HEK293 (cell line): ENCODE results near the gene ARL16.

Experiments used
- CTCF ChIA-PET: fragments of 350-600 bp; formaldehyde crosslinking; extraction: SDS; loops from one replicate; lab custom pipeline; 2021; ENCODE audit warnings: antibody characterized with exemption; lab: Yijun Ruan, JAX
- POLR2A ChIA-PET: fragments of 300-600 bp; formaldehyde crosslinking; extraction: SDS; loops from one replicate; lab custom pipeline; 2020; ENCODE audit warnings: antibody characterized with exemption, inconsistent platforms; lab: Yijun Ruan, JAX
- H3K27ac ChIP-seq: fragments of 200-500 bp; sonication (Bioruptor generic); 2 replicates; pipeline ENCODE4 v1.5.1; 2014; ENCODE audit warnings: low read depth, low read length, control low read depth, inconsistent platforms; ENCODE audit errors: extremely low read depth
- H3K36me3 ChIP-seq, 2 experiments: fragments of 200-500 bp in 1 of 2; sonication (Bioruptor generic) in 1 of 2; 1 replicate in 1 of 2; 2 replicates in 1 of 2; pipeline ENCODE4 v1.5.1; 2014 to 2017; ENCODE audit warnings: inconsistent platforms in 2 of 2, low read length in 2 of 2; ENCODE audit not compliant: control insufficient read depth in 2 of 2, insufficient read depth in 1 of 2
- H3K4me1 ChIP-seq: fragments of 200-500 bp; sonication (Bioruptor generic); 2 replicates; pipeline ENCODE4 v1.5.1; 2014; ENCODE audit warnings: mild to moderate bottlenecking, low read length, inconsistent platforms; ENCODE audit not compliant: control insufficient read depth, insufficient read depth
- H3K4me3 ChIP-seq: 2 replicates; pipeline ENCODE4 v1.5.1; 2011; ENCODE audit warnings: low read depth, mild to moderate bottlenecking, control low read depth, low read length, moderate library complexity
- H3K9me3 ChIP-seq: fragments of 200-500 bp; sonication (Bioruptor generic); 2 replicates; pipeline ENCODE4 v1.5.1; 2014; ENCODE audit warnings: low read depth, low read length, inconsistent platforms; ENCODE audit not compliant: control insufficient read depth, insufficient read depth
- SETDB1 ChIP-seq: IDR thresholded peaks from one replicate; pipeline ENCODE4 v1.6.1; 2017; ENCODE audit warnings: mild to moderate bottlenecking, low read length, moderate library complexity, mixed read lengths; ENCODE audit not compliant: insufficient read length
- WT1 ChIP-seq: fragments of 450-650 bp; formaldehyde crosslinking; IDR thresholded peaks from 2 replicates; pipeline ENCODE4 v1.5.1; 2016; ENCODE audit warnings: missing biosample characterization, missing genetic modification characterization
- YY1 ChIP-seq: fragments of 450-650 bp; formaldehyde crosslinking; IDR thresholded peaks from 2 replicates; pipeline ENCODE4 v1.5.1; 2018; ENCODE audit warnings: missing biosample characterization, missing genetic modification characterization
- ZFP3 ChIP-seq: fragments of 450-650 bp; formaldehyde crosslinking; IDR thresholded peaks from 2 replicates; pipeline ENCODE4 v1.5.1; 2016; ENCODE audit warnings: low read depth, missing biosample characterization, missing genetic modification characterization
- ZIC2 ChIP-seq: fragments of 450-650 bp; formaldehyde crosslinking; IDR thresholded peaks from 2 replicates; pipeline ENCODE4 v1.5.1; 2016; ENCODE audit warnings: missing biosample characterization, missing genetic modification characterization
- ZNF155 ChIP-seq: fragments of 450-650 bp; formaldehyde crosslinking; IDR thresholded peaks from 2 replicates; pipeline ENCODE4 v1.5.1; 2016; ENCODE audit warnings: missing biosample characterization, missing genetic modification characterization
- ZNF341 ChIP-seq: fragments of 450-650 bp; formaldehyde crosslinking; IDR thresholded peaks from 2 replicates; pipeline ENCODE4; 2016; ENCODE audit warnings: low read depth, missing biosample characterization, missing genetic modification characterization
- ZNF623 ChIP-seq: fragments of 450-650 bp; formaldehyde crosslinking; IDR thresholded peaks from 2 replicates; pipeline ENCODE4 v1.5.1; 2016; ENCODE audit warnings: missing biosample characterization, missing genetic modification characterization
- ZNF785 ChIP-seq: fragments of 450-650 bp; formaldehyde crosslinking; IDR thresholded peaks from 2 replicates; pipeline ENCODE4 v1.5.1; 2016; ENCODE audit warnings: missing biosample characterization, missing genetic modification characterization
- TF ChIP-seq, protein P1 (sequence below): fragments of 450-650 bp; formaldehyde crosslinking; conservative IDR thresholded peaks from 2 replicates; pipeline ENCODE4 v1.5.1; 2016; ENCODE audit warnings: low read depth, missing biosample characterization, missing genetic modification characterization
- TF ChIP-seq, protein P2 (sequence below): fragments of 450-650 bp; formaldehyde crosslinking; IDR thresholded peaks from 2 replicates; pipeline ENCODE4 v1.5.1; 2016; ENCODE audit warnings: missing biosample characterization, missing genetic modification characterization
- TF ChIP-seq, protein P3 (sequence below): fragments of 450-650 bp; formaldehyde crosslinking; IDR thresholded peaks from 2 replicates; pipeline ENCODE4 v1.5.1; 2016; ENCODE audit warnings: missing biosample characterization, missing genetic modification characterization

Gene ARL16

DNA sequence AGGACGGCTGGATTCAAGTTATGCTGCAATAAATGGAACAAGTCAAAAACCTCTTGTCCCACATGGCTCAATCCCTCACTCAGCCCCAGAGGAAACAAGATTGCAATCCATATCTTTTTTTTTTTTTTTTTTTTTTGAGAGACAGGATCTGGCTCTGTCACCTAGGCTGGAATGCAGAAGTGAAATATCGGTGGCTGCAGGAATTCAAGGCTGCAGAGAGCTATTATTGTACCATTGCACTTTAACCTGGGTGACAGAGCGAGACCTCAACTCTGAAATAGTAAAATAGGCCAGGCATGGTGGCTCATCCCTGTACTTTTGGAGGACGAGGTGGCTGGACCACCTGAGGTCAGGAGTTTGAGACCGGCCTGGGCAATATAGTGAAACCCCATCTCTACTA lies 24.6 kb downstream of the ARL16 start:
- H3K27ac ChIP-seq = no peak overlapping the region
- ChIA-PET POLR2A (interaction anchor here (0.7 to 1.6 kb wide), 3 partner anchors 8 to 378 kb away, joined by 4 to 8 read pairs (median 5); partner anchors contain the start of genes CCDC137, DCXR and OXLD1), CTCF (no interaction called here)
- H3K4me1 ChIP-seq = no peaks in the 10 kb centered on the region
- TF ChIP-seq ZNF155 (tag by site-specific recombination) (no peak), SETDB1 (no peak), WT1 (tag by site-specific recombination) (no peak), ZNF785 (tag by site-specific recombination) (no peak), YY1 (no peak)
- TF ChIP-seq, protein P1, sequence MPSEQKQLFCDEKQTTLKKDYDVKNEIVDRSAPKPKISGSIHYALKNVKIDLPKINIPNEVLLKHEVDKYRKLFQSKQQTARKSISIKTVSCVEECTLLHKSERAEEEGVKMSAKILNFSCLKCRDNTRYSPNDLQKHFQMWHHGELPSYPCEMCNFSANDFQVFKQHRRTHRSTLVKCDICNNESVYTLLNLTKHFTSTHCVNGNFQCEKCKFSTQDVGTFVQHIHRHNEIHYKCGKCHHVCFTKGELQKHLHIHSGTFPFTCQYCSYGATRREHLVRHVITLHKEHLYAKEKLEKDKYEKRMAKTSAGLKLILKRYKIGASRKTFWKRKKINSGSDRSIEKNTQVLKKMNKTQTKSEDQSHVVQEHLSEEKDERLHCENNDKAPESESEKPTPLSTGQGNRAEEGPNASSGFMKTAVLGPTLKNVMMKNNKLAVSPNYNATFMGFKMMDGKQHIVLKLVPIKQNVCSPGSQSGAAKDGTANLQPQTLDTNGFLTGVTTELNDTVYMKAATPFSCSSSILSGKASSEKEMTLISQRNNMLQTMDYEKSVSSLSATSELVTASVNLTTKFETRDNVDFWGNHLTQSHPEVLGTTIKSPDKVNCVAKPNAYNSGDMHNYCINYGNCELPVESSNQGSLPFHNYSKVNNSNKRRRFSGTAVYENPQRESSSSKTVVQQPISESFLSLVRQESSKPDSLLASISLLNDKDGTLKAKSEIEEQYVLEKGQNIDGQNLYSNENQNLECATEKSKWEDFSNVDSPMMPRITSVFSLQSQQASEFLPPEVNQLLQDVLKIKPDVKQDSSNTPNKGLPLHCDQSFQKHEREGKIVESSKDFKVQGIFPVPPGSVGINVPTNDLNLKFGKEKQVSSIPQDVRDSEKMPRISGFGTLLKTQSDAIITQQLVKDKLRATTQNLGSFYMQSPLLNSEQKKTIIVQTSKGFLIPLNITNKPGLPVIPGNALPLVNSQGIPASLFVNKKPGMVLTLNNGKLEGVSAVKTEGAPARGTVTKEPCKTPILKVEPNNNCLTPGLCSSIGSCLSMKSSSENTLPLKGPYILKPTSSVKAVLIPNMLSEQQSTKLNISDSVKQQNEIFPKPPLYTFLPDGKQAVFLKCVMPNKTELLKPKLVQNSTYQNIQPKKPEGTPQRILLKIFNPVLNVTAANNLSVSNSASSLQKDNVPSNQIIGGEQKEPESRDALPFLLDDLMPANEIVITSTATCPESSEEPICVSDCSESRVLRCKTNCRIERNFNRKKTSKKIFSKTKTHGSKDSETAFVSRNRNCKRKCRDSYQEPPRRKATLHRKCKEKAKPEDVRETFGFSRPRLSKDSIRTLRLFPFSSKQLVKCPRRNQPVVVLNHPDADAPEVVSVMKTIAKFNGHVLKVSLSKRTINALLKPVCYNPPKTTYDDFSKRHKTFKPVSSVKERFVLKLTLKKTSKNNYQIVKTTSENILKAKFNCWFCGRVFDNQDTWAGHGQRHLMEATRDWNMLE (tag by site-specific recombination) = no peak
- no peak overlapping the region for H3K4me3 ChIP-seq
- H3K9me3 ChIP-seq = no peaks in the 10 kb centered on the region
- H3K36me3 ChIP-seq = peaks cover 0 to under 1% of the 10 kb centered on the region in 2 experiments; a peak in 2 of 3 replicates

DNA sequence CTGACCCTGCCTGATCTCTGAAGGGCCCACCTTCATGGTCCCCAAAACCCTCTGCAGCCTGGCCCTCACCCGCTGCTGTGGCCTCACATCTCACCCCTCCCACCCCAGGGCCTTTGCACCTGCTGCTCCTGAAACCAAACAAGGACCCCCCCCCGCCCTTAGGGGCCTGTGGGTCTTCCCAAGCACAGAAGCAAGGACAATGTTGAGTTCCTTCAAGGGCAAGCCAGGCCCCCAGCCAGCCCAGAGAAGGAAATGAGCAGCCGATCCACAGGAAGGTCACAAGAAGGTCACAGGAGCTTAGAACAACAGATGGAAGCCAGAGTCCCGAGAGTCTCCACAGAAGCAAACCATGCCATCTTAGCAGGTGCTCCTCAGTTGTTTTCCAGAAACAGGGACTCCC lies 26.8 kb downstream of the ARL16 start:
- no peaks in the 10 kb centered on the region for H3K9me3 ChIP-seq
- H3K27ac ChIP-seq = no peak overlapping the region
- CTCF ChIA-PET = no interaction called here
- TF ChIP-seq ZFP3 (tag by site-specific recombination) (no peak), ZNF623 (tag by site-specific recombination) (peak; percentile 97)
- TF ChIP-seq, protein P2, sequence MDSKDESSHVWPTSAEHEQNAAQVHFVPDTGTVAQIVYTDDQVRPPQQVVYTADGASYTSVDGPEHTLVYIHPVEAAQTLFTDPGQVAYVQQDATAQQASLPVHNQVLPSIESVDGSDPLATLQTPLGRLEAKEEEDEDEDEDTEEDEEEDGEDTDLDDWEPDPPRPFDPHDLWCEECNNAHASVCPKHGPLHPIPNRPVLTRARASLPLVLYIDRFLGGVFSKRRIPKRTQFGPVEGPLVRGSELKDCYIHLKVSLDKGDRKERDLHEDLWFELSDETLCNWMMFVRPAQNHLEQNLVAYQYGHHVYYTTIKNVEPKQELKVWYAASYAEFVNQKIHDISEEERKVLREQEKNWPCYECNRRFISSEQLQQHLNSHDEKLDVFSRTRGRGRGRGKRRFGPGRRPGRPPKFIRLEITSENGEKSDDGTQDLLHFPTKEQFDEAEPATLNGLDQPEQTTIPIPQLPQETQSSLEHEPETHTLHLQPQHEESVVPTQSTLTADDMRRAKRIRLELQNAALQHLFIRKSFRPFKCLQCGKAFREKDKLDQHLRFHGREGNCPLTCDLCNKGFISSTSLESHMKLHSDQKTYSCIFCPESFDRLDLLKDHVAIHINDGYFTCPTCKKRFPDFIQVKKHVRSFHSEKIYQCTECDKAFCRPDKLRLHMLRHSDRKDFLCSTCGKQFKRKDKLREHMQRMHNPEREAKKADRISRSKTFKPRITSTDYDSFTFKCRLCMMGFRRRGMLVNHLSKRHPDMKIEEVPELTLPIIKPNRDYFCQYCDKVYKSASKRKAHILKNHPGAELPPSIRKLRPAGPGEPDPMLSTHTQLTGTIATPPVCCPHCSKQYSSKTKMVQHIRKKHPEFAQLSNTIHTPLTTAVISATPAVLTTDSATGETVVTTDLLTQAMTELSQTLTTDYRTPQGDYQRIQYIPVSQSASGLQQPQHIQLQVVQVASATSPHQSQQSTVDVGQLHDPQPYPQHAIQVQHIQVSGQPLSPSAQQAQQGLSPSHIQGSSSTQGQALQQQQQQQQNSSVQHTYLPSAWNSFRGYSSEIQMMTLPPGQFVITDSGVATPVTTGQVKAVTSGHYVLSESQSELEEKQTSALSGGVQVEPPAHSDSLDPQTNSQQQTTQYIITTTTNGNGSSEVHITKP = 0 out of 2 replicates have a peak, but pooled peaks have one; percentile 26
- TF ChIP-seq, all 188 proteins: peak for 2
- Histone ChIP-seq H3K4me3 (no peak overlapping the region), H3K4me1 (no peaks in the 10 kb centered on the region), H3K36me3 (no peaks in the 10 kb centered on the region; a peak in 1 of 3 replicates)
- POLR2A ChIA-PET = interaction anchor here (0.6 kb wide), 2 partner anchors 19 to 69 kb away, joined by 3 read pairs; no protein-coding TSS in a partner anchor

DNA sequence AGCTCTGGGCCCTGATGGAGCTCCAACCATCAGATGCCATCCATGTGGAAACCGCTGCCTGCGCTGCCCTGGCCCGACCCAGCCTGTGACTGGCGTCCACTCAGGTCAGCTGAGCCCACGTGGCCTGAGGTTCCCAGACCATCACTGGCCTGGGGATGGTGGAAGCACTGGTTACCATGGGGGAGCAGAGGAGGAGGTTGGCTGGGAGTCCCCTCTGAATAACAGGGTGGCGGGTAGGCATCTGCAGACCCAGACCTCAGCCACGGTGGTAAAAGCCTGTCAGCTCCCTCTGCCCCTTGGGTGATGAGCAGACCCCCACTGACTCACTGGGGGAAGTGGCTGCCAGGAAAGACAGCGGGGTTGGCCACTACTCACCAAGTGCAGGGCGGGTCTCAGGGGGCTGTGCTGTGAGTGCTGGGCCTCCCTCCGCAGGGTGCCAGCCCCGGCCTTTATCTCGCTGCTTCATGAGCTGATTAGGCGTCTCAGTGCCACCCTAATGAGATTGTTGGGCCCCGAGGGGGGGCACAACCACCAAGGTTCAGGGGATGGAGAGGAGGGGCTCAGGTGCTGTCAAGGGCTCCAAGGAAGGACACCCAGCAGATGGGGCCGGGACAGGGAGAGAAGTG lies 27.4 kb downstream of the ARL16 start, which contains the start of gene PDE6G:
Gene PDE6G (minus strand): TSS at position 425 of the 626 bp plus-strand sequence. CDS start 3,237 bp downstream, outside the sequence.
- no peaks in the 10 kb centered on the region; a peak in 1 of 3 replicates for H3K36me3 ChIP-seq
- TF ChIP-seq YY1 (no peak), ZIC2 (tag by site-specific recombination) (peak; percentile 58), ZNF341 (tag by site-specific recombination) (peak; percentile 75)
- TF ChIP-seq, protein P3, sequence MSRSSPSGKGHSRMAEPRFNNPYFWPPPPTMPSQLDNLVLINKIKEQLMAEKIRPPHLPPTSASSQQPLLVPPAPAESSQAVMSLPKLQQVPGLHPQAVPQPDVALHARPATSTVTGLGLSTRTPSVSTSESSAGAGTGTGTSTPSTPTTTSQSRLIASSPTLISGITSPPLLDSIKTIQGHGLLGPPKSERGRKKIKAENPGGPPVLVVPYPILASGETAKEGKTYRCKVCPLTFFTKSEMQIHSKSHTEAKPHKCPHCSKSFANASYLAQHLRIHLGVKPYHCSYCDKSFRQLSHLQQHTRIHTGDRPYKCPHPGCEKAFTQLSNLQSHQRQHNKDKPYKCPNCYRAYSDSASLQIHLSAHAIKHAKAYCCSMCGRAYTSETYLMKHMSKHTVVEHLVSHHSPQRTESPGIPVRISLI (tag by site-specific recombination) = no peak
- no peaks in the 10 kb centered on the region for H3K9me3 ChIP-seq
- ChIA-PET POLR2A (interaction anchor here (0.6 to 1.4 kb wide), 6 partner anchors 9 to 114 kb away, joined by 3 to 6 read pairs (median 3); partner anchors contain the start of genes CCDC137 and OXLD1), CTCF (interaction anchor here (0.5 to 0.7 kb wide), 2 partner anchors 15 to 55 kb away, joined by 4 read pairs; no protein-coding TSS in a partner anchor)
- no peaks in the 10 kb centered on the region for H3K4me1 ChIP-seq
- no peak within 1 kb of the TSS for H3K27ac ChIP-seq
- no peak within 1 kb of the TSS for H3K4me3 ChIP-seq
